HG02840 (cell line): ENCODE data around the gene ADARB2.

ENCODE experiments used
- ATAC-seq: cut with Tn5 transposase; IDR thresholded peaks from one replicate; pipeline ENCODE4 v1.9.1; 2021; ENCODE audit warnings: mild to moderate bottlenecking, moderate library complexity, moderate number of reproducible peaks; ENCODE audit not compliant: unreplicated experiment, low FRiP score

ADARB2 gene

GRCh38 chr10:1190791-1191490, 546.4 kb downstream of the ADARB2 start:
- ATAC-seq = no peak

- no peak for ATAC-seq
These were observed 547.3 kb downstream of the ADARB2 start for GRCh38 chr10:1190052-1190395.

DNA sequence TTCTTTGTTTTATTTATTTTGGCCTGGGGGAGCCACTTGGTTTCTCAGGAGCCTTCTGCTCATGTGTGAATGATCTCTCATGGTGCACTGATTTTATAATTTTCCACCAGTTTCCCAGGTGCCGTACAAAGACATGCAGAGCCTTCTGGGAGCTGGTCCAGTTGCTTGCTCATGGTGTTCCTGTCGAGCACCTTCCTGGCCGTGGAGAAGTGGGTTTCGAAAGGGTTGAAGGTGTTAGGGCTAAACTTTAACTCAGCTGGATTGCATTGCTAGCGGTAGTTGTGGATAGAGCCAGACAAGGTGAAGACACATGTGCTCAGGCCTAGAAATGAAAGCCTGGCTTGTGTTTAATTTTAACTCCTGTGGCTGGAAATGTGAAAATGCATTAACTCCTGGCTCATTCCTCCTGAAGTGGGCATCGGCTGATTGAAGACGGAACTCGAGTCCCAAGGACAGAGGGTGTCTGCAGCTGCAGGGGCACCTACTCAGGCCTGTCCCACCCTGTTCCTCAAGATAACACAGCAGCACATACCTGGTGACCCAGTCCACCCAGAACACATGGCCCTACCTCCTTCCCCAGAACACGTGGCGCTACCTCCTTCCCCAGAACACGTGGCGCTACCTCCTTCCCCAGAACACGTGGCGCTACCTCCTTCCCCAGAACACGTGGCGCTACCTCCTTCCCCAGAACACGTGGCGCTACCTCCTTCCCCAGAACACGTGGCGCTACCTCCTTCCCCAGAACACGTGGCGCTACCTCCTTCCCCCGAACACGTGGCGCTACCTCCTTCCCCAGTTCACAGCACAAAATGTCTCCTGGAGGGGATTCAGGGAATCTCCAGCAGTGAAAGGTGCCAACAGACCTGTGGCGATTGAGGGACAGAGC, 547.9 kb downstream of the ADARB2 start:
- ATAC-seq = no peak

DNA sequence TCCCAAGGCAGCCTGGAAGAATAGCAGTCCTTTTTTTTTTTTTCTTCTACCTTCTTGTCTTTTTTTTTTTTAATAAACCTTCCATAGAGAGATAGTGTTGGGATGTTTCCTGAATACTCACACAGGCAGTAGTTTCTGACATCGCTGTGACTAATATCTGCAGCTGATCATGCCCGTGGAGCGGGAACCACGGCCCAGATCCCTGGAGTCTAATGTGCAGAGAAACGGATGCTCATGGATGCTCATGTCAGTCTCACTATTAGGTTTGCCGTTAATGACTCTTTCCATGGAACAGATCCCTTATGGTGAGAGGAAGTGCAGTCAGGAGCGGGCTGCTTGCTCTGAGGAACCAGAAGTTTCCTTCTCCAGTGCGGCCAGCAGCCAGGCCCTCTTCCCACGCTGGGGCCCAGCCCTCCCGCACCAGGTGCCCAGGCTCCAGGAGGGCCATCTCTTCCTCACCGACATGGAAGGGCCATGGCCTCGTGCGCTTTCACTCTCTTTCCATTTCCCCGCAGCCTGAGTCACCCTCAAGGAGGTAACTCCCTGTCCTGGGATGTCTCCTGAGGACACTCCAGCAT, 548.7 kb downstream of the ADARB2 start:
- no peak for ATAC-seq

GRCh38 chr10:1187855-1188557, 549.3 kb downstream of the ADARB2 start:
- ATAC-seq = no peak

DNA sequence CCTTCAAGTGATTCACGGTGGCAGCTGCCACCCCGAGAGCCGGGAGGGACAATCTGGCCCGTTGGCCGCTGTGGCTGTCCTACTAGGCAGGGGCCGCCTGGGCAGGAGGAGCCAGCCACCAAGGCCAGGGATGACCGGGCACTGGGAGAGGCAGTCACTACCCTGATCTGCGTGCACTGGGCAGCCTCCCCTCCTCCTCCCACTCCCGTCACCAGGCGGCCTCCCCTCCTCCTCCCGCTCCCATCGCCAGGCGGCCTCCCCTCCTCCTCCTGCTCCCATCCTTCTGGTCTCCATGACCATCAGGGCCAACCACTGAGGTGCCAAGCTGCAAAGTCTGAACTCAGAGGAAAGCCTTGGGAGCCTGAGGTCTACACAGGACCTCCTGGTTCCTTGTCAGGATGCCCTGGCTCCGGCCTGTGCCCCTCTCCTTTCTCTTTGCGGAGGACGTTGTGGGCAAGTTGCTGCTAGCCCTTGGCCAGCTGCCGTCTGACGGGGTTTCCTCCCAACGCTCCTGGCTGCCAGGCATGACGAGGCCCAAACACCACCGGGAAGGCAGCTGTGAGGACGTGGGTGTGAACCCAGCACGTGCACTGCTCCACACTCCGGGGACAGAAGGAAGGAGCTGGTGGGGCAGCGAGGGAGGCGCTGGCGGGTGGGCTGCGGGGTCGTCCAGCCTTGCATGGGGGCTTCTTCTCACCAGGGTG, 550.0 kb downstream of the ADARB2 start:
- ATAC-seq = no peak

DNA sequence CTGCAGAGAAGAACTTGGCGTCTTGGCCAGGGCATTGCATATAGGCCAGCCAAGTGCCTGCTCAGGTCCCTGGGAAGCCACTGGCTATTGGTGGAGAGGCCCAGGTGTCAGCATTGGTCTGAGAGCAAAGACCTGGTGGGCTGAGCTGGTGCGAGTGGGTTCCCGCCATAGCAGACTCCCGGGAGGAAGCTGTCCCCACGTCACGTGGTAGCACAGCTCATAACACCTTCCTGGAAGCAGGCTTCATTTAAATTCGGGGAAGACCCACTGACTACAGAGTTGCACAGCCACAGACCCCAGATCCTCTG, 550.7 kb downstream of the ADARB2 start:
- no peak for ATAC-seq

DNA sequence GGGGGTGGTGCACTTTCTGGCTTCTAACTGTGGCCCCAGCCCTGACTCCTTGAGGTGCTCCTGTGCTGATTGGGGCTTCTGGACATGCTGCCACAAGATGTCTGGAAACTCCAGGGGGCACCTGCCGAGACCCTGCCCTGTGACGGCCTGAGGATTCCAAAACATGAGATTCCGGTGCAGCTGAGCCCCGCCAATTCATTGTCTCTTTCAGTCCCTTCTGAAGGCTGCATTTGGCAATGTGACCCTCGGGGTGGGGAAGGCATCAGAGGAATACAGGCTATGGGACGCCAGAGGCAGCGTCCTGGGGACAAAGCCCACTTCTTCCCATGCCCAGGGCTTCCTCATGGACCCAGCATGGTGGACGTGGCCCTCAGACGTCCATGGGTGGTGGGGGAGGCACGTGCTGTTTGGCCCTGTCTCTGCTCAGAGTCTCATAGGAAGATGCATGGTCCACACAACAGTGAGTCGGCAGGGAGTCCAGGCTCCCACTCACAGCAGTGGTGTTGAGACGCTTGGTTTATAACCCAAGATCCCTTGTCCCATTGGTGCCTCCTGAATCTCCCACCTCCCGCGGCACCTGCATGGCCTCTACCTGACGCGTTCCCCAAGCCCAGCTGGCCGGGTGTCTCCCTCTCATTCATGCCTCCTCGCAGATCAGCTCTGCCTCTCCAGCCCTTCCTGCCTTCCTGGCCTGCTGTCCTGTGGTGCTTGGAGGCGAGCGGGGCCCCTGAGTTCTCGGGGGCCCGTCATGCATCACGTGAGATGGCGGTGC, 551.2 kb downstream of the ADARB2 start:
- no peak for ATAC-seq

DNA sequence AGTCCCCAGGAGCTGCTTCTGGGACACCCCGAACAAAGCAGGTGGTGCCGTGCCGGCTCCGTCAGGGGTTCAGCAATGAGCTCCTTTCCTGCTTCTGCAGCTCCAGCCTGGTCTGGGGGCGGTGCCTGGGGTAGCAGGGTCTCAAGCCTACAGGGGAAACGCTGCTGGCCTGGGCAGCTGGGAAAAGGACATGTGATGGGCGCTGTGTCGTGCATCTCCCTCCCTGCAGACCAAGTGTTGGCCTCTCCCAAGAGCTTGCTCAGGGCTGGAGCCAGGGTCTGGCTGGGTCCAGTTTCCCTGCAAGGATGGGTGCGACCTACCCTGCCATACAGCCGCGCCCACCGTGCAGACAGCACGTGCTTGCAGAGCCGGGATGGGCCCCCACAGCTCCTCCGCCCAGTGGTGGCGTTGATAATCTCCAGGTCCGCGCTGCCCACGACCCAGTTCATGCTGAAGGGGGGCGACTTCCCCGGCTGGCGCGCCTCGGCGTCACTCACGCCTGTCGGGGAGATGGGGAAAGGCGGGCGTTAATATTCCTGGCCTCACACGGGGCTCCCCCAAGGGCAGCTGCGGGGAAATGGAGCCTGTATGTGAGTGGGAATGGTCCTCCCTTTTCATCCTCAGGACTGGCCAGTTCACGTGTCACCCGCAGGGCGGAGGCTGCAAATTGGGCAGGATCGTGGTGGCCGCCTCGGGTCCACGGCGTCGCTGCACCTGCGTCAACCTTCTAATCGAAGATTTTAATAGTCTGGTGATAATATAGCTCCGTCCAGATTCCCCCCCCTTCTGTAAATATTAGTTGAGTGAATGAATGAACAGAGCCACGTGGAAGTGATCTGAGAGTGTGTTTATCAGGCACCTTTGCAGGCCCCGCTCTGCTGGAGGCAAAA, 552.5 kb downstream of the ADARB2 start:
- ATAC-seq = no peak

GRCh38 chr10:1183701-1184100, 553.6 kb downstream of the ADARB2 start:
- ATAC-seq = no peak

DNA sequence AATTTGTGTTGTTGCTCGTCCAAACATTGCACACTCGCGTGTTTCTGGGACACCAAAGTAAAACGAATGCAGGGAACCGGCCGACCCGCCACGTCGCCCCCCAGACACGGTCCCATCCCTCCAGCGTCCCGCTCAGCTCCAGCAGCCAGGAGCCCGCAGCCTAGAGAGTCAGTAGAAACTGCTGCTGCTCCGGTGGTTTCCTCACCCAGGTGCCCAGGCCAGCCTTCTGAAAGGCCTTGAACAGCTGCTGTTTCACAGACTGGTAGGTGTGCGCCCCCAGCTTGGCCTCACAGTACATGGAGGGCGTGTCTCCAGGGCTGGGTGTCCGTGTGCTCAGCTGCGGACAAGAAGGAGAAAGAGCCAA, 554.3 kb downstream of the ADARB2 start:
- ATAC-seq = no peak

DNA sequence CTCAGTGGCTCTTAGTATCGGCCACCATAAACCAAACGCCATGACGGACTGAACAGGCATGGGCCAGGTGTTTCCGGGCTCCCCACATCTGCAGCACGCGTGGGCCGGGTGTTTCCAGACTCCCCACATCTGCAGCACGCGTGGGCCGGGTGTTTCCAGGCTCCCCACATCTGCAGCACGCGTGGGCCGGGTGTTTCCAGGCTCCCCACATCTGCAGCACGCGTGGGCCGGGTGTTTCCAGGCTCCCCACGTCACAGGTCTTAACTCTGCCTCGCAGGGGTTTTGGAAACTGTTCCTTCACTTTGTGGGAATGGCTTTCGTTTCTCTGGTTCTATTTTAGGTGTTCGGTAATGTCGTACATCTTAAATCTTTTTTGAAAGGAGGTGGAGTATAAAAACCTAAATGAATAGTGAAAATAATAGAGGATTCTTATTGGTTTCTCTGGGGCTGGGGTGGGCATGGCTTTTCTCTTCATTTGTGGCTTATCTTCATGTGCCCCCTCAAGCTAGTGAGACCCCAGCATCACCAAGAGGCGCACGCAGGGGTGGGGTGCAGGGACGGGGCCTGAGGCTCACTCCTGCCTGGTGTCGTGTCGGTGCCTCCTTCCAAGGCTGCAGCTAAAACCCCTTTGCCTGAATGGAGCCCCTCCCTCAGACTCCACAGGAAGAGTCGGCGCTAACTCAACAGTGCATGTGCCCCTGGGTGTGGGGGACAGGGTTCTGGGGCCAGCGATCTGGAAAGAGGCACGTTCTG, 554.9 kb downstream of the ADARB2 start:
- no peak for ATAC-seq

DNA sequence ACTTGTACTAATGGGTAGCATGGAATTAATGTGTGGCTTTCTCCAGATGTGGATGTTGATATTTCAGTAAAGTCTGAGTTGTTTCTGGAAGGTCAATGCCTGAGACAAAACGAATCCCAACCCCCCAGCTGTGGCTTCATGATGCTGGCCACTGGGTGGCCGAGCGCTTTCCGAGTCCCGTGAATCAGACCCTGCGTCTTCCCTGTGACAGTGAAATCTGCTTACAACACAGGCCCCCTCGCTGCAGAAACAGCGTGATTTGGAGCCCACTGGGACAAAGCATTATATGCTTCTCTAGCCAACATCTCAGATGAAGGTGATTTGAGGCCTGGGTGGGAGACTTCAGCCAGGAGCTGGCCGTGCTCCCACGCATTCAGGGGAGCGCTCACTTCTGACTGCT, 556.5 kb downstream of the ADARB2 start:
- ATAC-seq = no peak

DNA sequence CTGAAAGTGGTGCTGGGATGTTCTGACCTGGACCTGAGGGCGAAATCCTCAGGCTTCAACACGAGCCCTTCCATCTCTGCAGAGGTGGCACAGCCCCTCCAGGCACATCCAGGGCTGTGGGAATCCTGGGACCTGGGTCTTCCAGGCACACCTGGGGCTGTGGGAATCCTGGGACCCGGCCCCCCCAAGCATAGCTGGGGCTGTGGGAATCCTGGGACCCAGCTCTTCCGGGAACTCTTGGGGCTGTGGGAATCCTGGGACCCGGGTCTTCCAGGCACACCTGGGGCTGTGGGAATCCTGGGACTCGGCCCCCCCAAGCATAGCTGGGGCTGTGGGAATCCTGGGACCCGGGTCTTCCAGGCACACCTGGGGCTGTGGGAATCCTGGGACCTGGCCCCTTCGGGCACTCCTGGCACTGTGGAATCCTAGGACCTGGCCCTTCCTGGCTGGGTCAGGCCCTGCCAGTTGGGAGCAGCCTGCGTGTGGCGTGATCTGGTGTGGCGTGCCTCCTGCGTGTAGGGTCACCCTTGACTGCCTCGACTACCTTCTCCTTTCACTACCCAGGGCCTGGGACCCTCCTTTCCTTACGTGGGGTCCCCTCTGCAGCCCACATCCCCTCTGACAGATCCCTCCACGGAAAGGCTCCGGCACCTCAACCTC, 557.1 kb downstream of the ADARB2 start:
- no peak for ATAC-seq

- no peak for ATAC-seq
These were observed 557.8 kb downstream of the ADARB2 start for GRCh38 chr10:1179346-1180070.

- ATAC-seq = no peak
These were observed 558.8 kb downstream of the ADARB2 start for GRCh38 chr10:1178506-1178905.

DNA sequence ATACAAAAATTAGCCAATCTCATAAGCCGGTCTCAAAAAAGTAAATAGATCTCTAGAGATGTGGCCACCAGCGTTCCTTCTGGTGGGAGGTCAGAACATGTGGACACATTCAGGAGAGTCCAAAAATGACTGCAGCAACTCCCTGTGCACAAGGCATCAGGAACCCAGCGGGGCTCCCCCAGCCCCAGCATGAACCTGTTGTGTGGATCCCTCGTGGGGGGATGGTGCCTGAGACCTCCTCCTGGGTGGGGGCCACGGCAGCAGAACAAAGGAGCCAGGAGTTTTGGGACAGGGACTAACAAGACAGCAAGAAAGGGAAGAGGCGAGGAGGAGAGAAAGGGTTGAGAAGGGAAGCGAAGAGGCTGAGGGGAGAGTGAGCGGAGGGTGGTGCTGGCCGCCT, 559.4 kb downstream of the ADARB2 start:
- no peak for ATAC-seq
